Left cardiac atrium (tissue), 4 donors: ENCODE data around the gene TEPSIN. TPM values are rescaled to one million over a fixed set of nuclear protein-coding genes. Genes with fewer than 3 reads are reported as not detected.

Experiments
- ATAC-seq, 2 donors: fragments of 200-7000 bp; cut with Tn5 transposase; one replicate each; pipeline ENCODE4 v1.9.1; 2020; ENCODE audit warnings: mild to moderate bottlenecking in 2 of 2, moderate library complexity in 2 of 2
- DNase-seq: peaks from one replicate; pipeline ENCODE4 v3.0.0-alpha.2; 2020
- intact Hi-C, 2 donors: fragments of 100-400 bp; cut with DNase I; formaldehyde crosslinking; loops; one replicate each; pipeline versions ENCODE4 v1.14.1 to v1.15.1; 2022 to 2023
- total RNA-seq, 2 donors: library from RNA; stranded (reverse); fragmentation: NEBNext Ultra II Directional; extraction: Animal tissue kit (Norgen Biotek cat#: 25700); gene quantifications; one replicate each; pipeline ENCODE4 v1.2.1, GENCODE V29; 2021
- donor health status: DM: no; HTN: yes; CAD: no.
- donor health status: DM: no; HTN: yes; CAD: no; lungs with severe emphysema.
- donor health status: DM: yes; HTN: yes; CAD: no.
- donor health status: Dilated cardiomyopathy.

TEPSIN gene
- total RNA-seq, 2 donors from 2014 or later = 12.7 to 14.0 TPM

GRCh38 chr17:81241648-81242420 is 3.0 kb upstream of the TEPSIN start:
- intact Hi-C loops = loop anchor here (2.0 to 5.0 kb wide), 2 partner anchors 97 to 100 kb away; no protein-coding TSS in a partner anchor
- ATAC-seq (no peak), DNase-seq (no peak)

- intact Hi-C loops = loop anchor here in 1 of 2 donors (5.0 kb wide), 1 partner anchor 99 kb away; no protein-coding TSS in a partner anchor
- ATAC-seq (no peak), DNase-seq (no peak)
Measured at GRCh38 chr17:81241203-81241602, 2.3 kb upstream of the TEPSIN start.

GRCh38 chr17:81240761-81241160 is 1.9 kb upstream of the TEPSIN start:
- no peak for DNase-seq
- intact Hi-C loops = loop anchor here in 1 of 2 donors (5.0 kb wide), 1 partner anchor 98 kb away; no protein-coding TSS in a partner anchor
- ATAC-seq = no peak

- intact Hi-C loops = loop anchor here in 1 of 2 donors (5.0 kb wide), 1 partner anchor 98 kb away; no protein-coding TSS in a partner anchor
- ATAC-seq = no peak
- DNase-seq = no peak
Measured at GRCh38 chr17:81239714-81240555, 1.1 kb upstream of the TEPSIN start.

- ATAC-seq = no peak
- intact Hi-C loops = no loop called here
Measured at GRCh38 chr17:81238490-81238814, 403 bp downstream of the TEPSIN start.

GRCh38 chr17:81237591-81238489 is 1.0 kb downstream of the TEPSIN start:
- no peak for DNase-seq
- no peak for ATAC-seq
- intact Hi-C loops = no loop called here

More at GRCh38 chr17:81238490-81238814, 403 bp downstream of the TEPSIN start:
- no peak for DNase-seq

- intact Hi-C loops = no loop called here
- ATAC-seq (no peak), DNase-seq (no peak)
Measured at GRCh38 chr17:81236784-81237183, 2.1 kb downstream of the TEPSIN start.

- no peak for DNase-seq
- ATAC-seq = no peak
- intact Hi-C loops = no loop called here
Measured at GRCh38 chr17:81235822-81236740, 2.8 kb downstream of the TEPSIN start.

- intact Hi-C loops = no loop called here
- no peak for DNase-seq
- no peak for ATAC-seq
Measured at GRCh38 chr17:81234940-81235821, 3.7 kb downstream of the TEPSIN start.

- intact Hi-C loops = no loop called here
- no peak for DNase-seq
- no peak for ATAC-seq
Measured at GRCh38 chr17:81234506-81234855, 4.4 kb downstream of the TEPSIN start.

GRCh38 chr17:81233811-81234505 is 4.9 kb downstream of the TEPSIN start:
- ATAC-seq (no peak), DNase-seq (no peak)
- intact Hi-C loops = no loop called here

GRCh38 chr17:81233316-81233715 is 5.5 kb downstream of the TEPSIN start:
- DNase-seq (no peak), ATAC-seq (no peak)
- intact Hi-C loops = no loop called here

- intact Hi-C loops = no loop called here
- no peak for ATAC-seq
- no peak for DNase-seq
Measured at GRCh38 chr17:81232616-81233241, 6.1 kb downstream of the TEPSIN start.

- intact Hi-C loops = no loop called here
- DNase-seq (no peak), ATAC-seq (no peak)
Measured at GRCh38 chr17:81231766-81232581, 6.9 kb downstream of the TEPSIN start.

- DNase-seq (no peak), ATAC-seq (no peak)
- intact Hi-C loops = no loop called here
Measured at GRCh38 chr17:81231121-81231645, 7.7 kb downstream of the TEPSIN start.
